GM19025 (cell line): ENCODE measurements around the gene TVP23C.

Experiments
- ATAC-seq: cut with Tn5 transposase; IDR thresholded peaks from one replicate; pipeline ENCODE4 v1.9.1; 2021; ENCODE audit warnings: mild to moderate bottlenecking, low read depth, moderate library complexity; ENCODE audit not compliant: unreplicated experiment

The TVP23C gene

DNA sequence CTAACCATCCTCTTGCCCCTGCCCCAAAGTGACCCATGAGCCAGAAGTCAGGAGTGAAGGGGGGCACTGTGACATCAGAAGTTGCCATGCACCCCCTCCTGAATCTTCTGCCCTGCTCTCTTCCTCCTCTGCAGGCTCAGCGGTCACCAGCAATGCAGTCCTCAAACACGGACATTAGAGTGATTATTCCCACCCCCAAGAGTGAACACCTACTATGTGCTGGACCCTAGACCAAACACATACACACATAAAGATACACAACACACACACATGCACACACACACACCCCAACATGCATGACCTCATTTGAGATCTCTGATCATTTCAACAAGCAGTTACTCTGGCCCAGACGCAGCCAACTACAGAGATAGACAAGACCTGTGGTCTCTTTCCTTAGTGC lies 95.7 kb downstream of the TVP23C start, which contains the start of gene CDRT4:
TSS of gene CDRT4 (minus strand) at position 30 of the 400 bp plus-strand sequence. CDS start 27,383 bp downstream, outside the sequence.
- ATAC-seq = no peak

DNA sequence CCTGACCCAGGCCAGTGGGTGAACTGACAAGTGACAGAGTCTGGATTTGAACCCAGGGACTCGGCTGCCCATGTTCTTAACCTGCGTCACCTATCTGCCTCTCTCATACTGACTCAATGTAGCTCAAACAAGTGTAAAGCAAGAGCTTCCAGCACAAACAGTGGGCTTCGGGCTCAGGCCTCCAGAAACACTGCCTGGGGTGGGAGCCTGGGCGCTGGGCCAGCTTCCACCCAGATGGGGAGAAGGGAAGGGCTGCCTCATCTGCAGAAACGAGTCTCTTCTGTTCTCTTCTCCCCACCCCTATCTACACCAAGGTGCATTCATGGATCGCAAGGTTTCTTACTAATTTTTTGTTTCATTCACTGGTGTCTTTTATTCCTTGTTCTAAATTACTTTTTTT lies 97.2 kb downstream of the TVP23C start:
- no peak for ATAC-seq

DNA sequence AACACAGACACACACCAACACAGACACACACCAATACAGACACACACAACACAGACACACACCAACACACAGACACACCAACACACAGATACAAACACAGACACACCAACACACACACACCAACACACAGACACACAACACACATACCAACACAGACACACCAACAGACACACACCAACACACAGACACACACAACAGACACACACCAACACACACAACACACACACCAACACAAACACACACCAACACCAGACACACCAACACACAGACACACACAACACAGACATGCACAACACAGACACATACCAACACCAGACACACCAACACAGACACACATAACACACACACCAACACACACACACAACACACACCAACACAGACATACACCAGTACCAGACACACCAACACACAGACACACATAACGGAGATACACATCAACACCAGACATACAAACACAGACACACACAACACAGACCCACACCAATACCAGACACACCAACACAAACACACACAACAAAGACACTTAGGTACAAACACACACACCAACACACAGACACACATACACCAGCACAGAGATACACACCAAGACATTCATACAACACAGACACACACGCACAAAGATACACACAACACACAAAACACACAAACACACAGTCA lies 98.1 kb downstream of the TVP23C start:
- no peak for ATAC-seq

GRCh38 chr17:15464231-15464985 lies 98.9 kb downstream of the TVP23C start:
- no peak for ATAC-seq

DNA sequence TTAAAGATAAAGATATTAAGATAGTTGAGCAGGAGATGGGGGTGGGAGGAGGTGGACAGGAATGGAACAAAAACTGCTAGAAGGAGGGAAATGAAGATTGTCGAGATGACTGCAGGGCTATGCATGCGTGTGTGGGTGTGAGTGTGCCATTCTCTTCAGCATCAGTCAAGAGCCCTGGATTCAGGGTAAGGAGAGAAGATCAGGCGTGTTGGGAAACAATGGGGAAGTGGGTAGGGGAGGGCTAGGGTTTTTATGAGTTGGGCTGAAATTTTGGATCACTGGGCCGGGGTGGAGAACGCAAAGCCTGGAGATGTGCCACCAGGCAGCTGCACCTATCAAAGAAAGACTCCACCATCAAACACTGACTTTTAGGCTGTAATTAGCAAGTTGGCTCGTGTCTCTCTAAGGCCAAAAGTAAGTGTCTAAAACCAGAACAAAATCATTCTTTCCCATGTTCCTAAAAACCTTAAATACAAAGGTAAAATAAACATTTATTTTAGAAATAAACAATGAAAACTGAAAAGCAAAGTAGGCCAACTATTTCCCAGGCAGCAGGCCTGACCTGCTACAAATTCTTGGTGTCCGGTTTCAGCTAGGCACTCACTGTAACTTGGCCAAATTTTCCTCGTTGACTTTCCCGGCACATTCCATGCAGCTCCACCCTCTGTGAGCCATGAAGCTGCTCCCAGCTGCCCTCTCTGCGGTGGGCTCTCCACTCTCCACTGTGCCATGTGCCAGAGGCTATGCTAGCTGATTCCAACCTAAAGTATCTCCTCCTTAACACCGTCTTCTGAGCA lies 100.1 kb downstream of the TVP23C start:
- ATAC-seq = no peak

- ATAC-seq = no peak
These were observed 105.6 kb downstream of the TVP23C start for GRCh38 chr17:15457723-15458094.

DNA sequence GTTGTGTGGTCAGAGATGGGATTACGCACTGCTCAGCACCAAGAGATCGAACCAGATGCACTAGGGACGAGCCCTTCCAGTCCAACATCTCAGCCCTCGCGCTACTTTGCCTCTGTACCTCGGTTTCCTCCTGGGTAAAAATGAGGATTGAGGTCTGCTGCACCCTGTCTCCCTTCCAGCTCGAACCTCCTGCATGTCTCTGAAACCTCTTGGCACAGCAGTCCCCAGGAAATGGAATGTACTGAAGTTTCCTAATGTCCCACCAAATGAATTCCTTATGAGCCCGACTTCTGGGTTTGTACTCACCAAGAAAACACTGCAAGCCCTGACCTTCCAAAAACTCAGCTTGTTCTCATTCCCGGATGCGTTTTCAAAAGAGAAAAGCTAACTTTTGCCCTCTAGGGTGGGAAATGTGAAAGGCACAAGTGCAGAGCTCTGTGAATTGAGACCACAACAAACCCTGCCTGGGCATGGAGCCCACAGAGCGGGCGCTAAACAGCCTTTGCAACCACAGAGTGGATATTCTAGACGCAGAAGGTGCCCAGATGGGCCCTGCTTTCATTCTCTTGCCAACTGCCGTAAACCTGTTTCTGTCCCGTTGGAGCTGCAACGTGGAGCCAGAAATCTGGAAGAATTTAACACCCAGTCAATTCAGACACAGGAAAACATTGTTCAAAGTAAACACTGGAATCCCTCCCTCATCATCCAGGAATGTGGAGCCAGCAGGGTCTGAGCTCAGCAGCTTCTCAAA lies 106.1 kb downstream of the TVP23C start:
- no peak for ATAC-seq

DNA sequence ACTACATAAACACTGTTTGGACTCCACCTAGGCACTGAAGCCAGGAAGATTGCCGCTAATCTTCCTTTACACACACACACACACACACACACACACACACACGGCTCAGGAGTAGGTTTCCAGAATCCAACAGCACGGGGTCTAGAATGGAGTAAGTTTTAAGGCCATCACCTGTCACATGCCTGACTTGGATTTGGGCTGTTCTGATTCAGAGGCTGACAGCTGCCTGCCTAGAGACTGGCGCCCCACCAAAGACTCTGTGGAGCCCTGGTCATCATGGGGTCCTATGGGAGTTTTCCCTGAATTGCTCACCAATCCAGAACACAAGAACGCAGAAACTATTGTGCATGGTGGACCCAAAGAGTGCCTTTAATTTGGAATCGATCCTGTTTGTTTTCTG lies 106.8 kb downstream of the TVP23C start:
- ATAC-seq = no peak

- no peak for ATAC-seq
These were observed 108.9 kb downstream of the TVP23C start for GRCh38 chr17:15454346-15454745.

DNA sequence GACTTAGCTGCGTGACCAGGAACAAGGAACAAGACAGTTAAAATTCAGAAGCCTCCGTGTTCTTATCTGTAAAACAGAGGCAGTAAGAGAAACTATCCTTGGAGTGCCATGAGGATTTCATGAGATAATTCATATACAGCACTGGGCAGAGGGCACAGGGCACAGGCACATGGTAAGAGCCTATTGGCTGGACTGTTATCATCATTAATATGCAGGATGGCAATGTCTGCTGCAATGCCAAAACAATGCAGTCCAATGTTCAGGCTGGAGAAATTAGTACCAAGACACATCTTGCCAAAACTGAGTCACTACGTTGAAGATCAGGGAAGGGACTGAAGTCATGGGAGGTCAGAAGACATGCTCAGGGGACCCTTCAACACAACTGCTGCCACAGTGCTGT lies 109.5 kb downstream of the TVP23C start:
- no peak for ATAC-seq

- ATAC-seq = no peak
These were observed 110.0 kb downstream of the TVP23C start for GRCh38 chr17:15453246-15453645.

- no peak for ATAC-seq
These were observed 110.5 kb downstream of the TVP23C start for GRCh38 chr17:15452746-15453145.
